ENCODE results near the gene UGT1A9. TPM values are rescaled to one million over a fixed set of nuclear protein-coding genes. Genes with fewer than 3 reads are reported as not detected.
A peak's percentile ranks its signal among the peaks of the same experiment; 100 is the strongest.

UGT1A9 gene
- total RNA-seq, 1 experiment from 2014 or later, result not detected

GRCh38 chr2:233814056-233814835 lies 142.5 kb downstream of the UGT1A9 start:
- Histone ChIP-seq H2AFZ (ENCODE audit: low read length) (no peak overlapping the region), H3K9ac (ENCODE audit: extremely low read depth, insufficient read length, low read length) (no peak overlapping the region), H3K27ac (ENCODE audit: insufficient read length, low read depth, low read length) (no peak overlapping the region), H3K4ac (ENCODE audit: low read depth, low read length) (no peak overlapping the region), H3K9me3 (ENCODE audit: control insufficient read depth, low read depth, low read length) (no peaks in the 10 kb centered on the region), H3K4me1 (ENCODE audit: insufficient read depth, low read length) (no peaks in the 10 kb centered on the region), H4K91ac (ENCODE audit: insufficient read length, low read depth, low read length) (no peak overlapping the region), H3K27me3 (ENCODE audit: insufficient read depth, low read length) (no peaks in the 10 kb centered on the region), H2BK20ac (ENCODE audit: low read depth, low read length, poor library complexity, severe bottlenecking) (no peak overlapping the region), H3T11ph (ENCODE audit: low read length) (no peak overlapping the region), H4K8ac (replicated peaks; ENCODE audit: insufficient read length, low read depth, low read length) (no peak overlapping the region), H2BK12ac (ENCODE audit: insufficient read length, low read depth, low read length) (no peak overlapping the region), H3K4me2 (ENCODE audit: insufficient read depth, insufficient read length, low read length) (no peak overlapping the region), H3K79me2 (ENCODE audit: insufficient read depth, low read length) (no peaks in the 10 kb centered on the region), H3K56ac (ENCODE audit: insufficient read length, low read depth, low read length) (no peak overlapping the region), H3K14ac (ENCODE audit: insufficient read depth, low read length) (no peak overlapping the region; the same call in 1 of the 2 replicates), H2BK15ac (ENCODE audit: low read depth, low read length) (no peak overlapping the region), H2AK5ac (ENCODE audit: insufficient read length, low read length) (no peak overlapping the region), H2BK120ac (ENCODE audit: low read depth, low read length, poor library complexity, severe bottlenecking) (no peak overlapping the region), H2BK5ac (ENCODE audit: insufficient read length, low read length) (no peak overlapping the region), H4K5ac (ENCODE audit: insufficient read length, low read depth, low read length) (no peak overlapping the region), H3K18ac (ENCODE audit: insufficient read length, low read depth, low read length) (no peak overlapping the region), H4K20me1 (ENCODE audit: control insufficient read depth, insufficient read depth, insufficient read length) (no peaks in the 10 kb centered on the region), H3K23ac (ENCODE audit: insufficient read length, low read depth, low read length) (no peak overlapping the region), H3K79me1 (ENCODE audit: insufficient read depth, low read depth, low read length, poor library complexity, severe bottlenecking) (no peaks in the 10 kb centered on the region), H3K23me2 (ENCODE audit: insufficient read length, low read depth, low read length, poor library complexity, severe bottlenecking) (no peaks in the 10 kb centered on the region)
- no peak for TF ChIP-seq CTCF (conservative IDR thresholded peaks at IDR 0.05)
- Mint-ChIP-seq H3K4me3 (no peak overlapping the region), H3K27me3 (ENCODE audit: low read depth) (peaks cover 12% of the 10 kb centered on the region), H3K27ac (no peak overlapping the region), H3K36me3 (ENCODE audit: insufficient read depth in 1 of 3, low read depth in 3 of 3) (no peaks in the 10 kb centered on the region), H3K9me3 (peaks cover 0 to 2% of the 10 kb centered on the region in 2 experiments; a peak in 1 of 5 replicates), H3K4me1 (no peaks in the 10 kb centered on the region)
- no CpG with 5 or more reads among the region's 2 CpGs for WGBS (ENCODE audit: extremely low coverage, insufficient read length, low lambda C conversion rate)
- peak; percentile 34 for DNase-seq

Measured in H9 (cell line).